Activated CD4-positive, alpha-beta T cell treated with anti-CD3 and anti-CD28 coated beads for 48 hours (primary cell): ENCODE measurements around the gene DCDC1.
A peak's percentile ranks its signal among the peaks of the same experiment; 100 is the strongest.
"Not testable (repeated sequence)": the region's sequence is repeated elsewhere in the genome, so short reads cannot be mapped to it uniquely, and the experiment has no call there.

Experiments
- DNase-seq: peaks from one replicate; pipeline ENCODE4 v3.0.0-alpha.2; 2020

DCDC1 gene

GRCh38 chr11:31327417-31327816, 42.1 kb downstream of the DCDC1 start:
- no peak for DNase-seq

- DNase-seq, result no peak
Measured at GRCh38 chr11:31326470-31327148, 42.9 kb downstream of the DCDC1 start.

- no peak for DNase-seq
Measured at GRCh38 chr11:31325160-31325559, 44.4 kb downstream of the DCDC1 start.

- DNase-seq, result no peak
Measured at GRCh38 chr11:31323145-31323544, 46.4 kb downstream of the DCDC1 start.

DNA sequence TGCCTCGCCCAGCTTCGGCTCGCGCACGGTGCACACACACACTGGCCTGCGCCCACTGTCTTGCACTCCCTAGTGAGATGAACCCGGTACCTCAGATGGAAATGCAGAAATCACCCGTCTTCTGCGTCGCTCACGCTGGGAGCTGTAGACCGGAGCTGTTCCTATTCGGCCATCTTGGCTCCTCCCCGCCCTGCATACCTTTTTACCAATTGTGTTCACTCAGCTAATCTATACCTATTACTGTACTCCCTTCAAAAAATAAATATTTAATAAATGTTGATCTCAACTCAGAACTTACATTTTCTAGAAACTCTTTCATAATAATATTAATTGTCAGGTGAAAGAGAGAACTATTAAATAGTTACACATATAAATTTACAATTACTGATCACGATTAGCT, 48.0 kb downstream of the DCDC1 start:
- DNase-seq, result not testable (repeated sequence)

- DNase-seq, result no peak
Measured at GRCh38 chr11:31303644-31304180, 65.8 kb downstream of the DCDC1 start.

DNA sequence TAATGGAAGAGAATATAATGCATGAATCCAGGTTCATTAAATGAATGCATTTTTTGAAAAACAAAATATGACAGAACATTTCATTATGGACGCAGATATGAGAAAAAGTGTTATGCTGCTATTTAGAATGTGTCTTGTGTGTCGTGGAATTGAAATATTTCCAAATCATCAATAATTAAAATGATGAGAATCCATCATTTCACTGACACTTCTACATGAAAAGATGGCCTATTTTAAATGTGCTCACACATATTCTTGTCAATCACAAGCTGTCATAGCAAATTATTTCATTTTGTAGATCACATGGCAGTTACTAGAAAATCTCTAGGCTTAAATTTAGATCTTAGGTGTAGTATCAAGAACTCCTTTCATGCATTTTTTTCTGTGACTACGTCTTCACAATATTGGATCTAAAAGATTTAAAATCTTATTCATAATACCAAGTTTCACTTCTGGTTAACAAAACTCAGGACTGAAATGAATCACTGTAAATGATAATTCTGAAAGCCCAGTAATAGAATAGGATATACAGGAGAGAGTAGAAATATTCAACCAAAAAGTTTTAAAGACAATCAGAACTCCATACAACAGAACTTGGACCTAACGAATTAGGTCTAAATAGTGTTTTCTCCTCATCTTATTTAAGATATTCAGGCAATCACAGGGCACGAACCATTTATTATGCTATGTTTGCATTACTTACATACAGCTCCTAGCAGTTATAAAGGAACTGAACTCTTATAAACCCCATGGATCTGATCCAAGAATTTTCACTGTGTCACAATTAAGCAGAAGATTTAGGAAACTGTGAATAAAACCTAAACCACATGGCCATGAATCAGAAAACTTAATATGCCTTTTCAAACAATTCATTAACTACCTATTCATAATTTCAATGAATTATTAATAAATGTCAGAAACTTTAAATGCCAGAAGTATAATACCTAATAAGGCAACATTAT, 67.7 kb downstream of the DCDC1 start:
- DNase-seq, result no peak

- no peak for DNase-seq
Measured at GRCh38 chr11:31295308-31295707, 74.2 kb downstream of the DCDC1 start.

GRCh38 chr11:31273527-31273926, 96.0 kb downstream of the DCDC1 start:
- not testable (repeated sequence) for DNase-seq

- DNase-seq, result no peak
Measured at GRCh38 chr11:31267720-31268119, 101.8 kb downstream of the DCDC1 start.

DNA sequence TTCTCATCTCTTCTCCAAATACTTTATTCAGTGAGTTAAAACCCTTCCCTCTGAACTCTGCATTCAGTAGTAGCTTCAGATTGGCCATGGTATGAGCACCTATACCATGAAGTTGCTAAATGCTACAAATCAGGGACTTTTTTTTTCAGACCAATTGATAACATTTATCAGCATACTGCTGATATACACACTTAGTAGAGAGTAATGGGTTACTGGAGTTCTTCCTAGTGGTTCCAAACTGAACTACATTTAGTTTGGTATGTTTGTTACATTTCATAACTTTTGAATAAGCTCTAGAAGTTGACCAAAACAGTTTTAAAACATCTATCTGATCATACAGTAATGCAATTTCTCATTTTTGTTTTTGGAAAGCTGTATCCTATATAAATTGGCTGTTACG, 104.7 kb downstream of the DCDC1 start:
- no peak for DNase-seq

GRCh38 chr11:31262761-31263160, 106.8 kb downstream of the DCDC1 start:
- DNase-seq, result no peak

DNA sequence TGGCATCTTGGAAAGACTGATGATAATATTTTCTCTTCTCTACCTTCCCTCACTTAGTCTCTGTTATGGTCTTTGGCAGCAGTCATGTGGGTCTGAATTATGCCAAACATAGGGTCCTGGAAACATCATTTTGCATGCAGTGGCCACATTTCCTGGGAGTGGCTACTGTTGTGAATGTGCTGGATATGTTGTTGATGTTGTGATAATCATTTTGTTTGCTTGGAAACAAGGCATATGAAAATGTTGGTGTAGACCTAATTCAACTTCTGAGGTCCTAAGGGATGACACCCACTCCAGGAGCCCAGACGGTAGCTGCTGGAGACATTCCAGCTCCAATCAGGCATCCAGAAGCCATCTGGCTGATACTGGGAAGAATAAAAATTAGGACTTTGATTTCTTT, 109.7 kb downstream of the DCDC1 start:
- no peak for DNase-seq

- no peak for DNase-seq
Measured at GRCh38 chr11:31254415-31254814, 115.1 kb downstream of the DCDC1 start.

DNA sequence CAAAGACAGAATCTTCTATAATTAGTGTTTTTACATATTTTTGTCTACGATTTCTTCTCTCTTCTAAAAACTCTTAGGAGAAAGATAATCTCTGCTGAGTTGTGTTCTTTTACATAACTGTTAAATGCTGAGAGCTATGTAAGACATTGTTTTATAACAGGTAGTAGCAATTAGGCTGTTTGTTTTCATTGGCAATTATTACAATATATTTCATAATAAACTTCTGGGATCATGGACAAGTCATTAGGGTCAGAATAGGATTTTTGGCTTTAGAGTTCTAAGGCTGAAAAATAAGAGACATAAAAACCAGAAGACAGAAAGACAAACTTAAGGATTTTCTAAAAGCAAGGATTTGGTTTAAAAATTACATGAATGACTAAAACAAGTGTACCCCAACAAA, 120.8 kb downstream of the DCDC1 start:
- DNase-seq, result no peak

DNA sequence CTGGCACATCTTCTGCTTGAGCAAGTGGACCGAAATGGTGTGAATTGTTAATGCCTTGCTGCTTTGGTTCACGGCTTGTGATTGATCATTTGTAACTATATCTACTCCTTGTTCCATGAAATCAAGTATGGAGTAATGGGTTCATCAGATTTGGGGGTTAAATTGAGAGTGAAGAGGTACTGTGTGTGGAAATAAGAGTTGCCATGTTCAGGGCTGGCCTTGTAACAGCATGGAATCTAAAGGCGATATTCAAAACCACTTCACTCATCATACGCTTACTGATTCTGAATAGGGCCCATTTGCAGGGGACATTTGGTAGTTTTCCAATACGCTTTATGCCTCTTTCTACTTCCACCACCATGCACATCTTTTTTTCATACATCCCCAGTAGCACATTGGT, 122.2 kb downstream of the DCDC1 start:
- DNase-seq, result no peak

GRCh38 chr11:31246451-31247165, 122.9 kb downstream of the DCDC1 start:
- DNase-seq, result no peak

- DNase-seq, result no peak
Measured at GRCh38 chr11:31243706-31244105, 125.8 kb downstream of the DCDC1 start.

- peak; percentile 16 for DNase-seq
Measured at GRCh38 chr11:31240340-31240904, 129.1 kb downstream of the DCDC1 start.

GRCh38 chr11:31237819-31238760, 131.4 kb downstream of the DCDC1 start:
- DNase-seq, result no peak

DNA sequence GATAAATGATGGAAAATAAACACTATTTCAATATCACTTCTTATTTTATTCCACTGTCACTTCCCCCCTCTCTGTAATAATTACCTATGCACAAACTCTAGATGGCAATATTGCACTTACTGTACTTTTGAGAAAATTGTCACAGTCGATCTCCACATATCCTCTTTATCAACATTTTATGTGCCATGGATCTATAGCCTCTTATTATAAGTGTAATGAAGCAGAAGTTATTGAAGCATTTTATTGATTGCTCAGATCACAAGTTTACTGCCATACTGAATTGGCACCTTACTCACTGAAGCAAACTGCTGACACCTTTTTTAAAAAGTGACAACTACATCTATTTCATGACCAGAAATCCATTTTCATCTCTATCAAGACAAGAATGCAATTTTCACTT, 133.4 kb downstream of the DCDC1 start:
- DNase-seq, result no peak

GRCh38 chr11:31233425-31233824, 136.1 kb downstream of the DCDC1 start:
- no peak for DNase-seq
